GM23338 (cell line): Measurements from ENCODE around the gene TBX19. TPM values are rescaled to one million over a fixed set of nuclear protein-coding genes. Genes with fewer than 3 reads are reported as not detected.

Experiments used
- ATAC-seq: fragments of 200-7000 bp; cut with Tn5 transposase; 3 replicates; pipeline ENCODE4 v1.9.1; 2020
- DNase-seq: peaks from one replicate; pipeline ENCODE4 v3.0.0-alpha.2; 2015; ENCODE audit warnings: low spot score
- H2AFZ ChIP-seq: fragments of 200-600 bp; sonication (generic); 2 replicates; pipeline ENCODE4 v1.8.0; 2016; ENCODE audit warnings: antibody characterized with exemption, mild to moderate bottlenecking, moderate library complexity
- H3F3A ChIP-seq: fragments of 200-600 bp; sonication (generic); replicated peaks from 2 replicates; pipeline ENCODE4 v1.8.0; 2017; ENCODE audit warnings: antibody characterized with exemption, mixed run types, low read depth
- H3K27ac ChIP-seq: fragments of 200-600 bp; sonication (generic); 2 replicates; pipeline ENCODE4 v1.6.1; 2016; ENCODE audit warnings: low read depth
- H3K27me3 ChIP-seq: fragments of 200-600 bp; sonication (generic); 2 replicates; pipeline ENCODE4 v1.8.0; 2016; ENCODE audit warnings: mild to moderate bottlenecking, mixed run types, moderate library complexity; ENCODE audit not compliant: insufficient read depth
- H3K36me3 ChIP-seq: fragments of 200-600 bp; sonication (generic); 2 replicates; pipeline ENCODE4 v1.8.0; 2016; ENCODE audit warnings: mild to moderate bottlenecking; ENCODE audit not compliant: insufficient read depth
- H3K4me1 ChIP-seq: fragments of 200-600 bp; sonication (generic); 2 replicates; pipeline ENCODE4 v1.8.0; 2016; ENCODE audit warnings: mild to moderate bottlenecking, moderate library complexity; ENCODE audit not compliant: insufficient read depth
- H3K4me2 ChIP-seq: fragments of 200-600 bp; sonication (generic); 2 replicates; pipeline ENCODE4 v1.7.1; 2017; ENCODE audit warnings: mixed run types
- H3K4me3 ChIP-seq: fragments of 200-600 bp; sonication (generic); 2 replicates; pipeline ENCODE4 v1.6.1; 2016; ENCODE audit warnings: mixed run types
- H3K79me2 ChIP-seq: fragments of 200-600 bp; sonication (generic); replicated peaks from 2 replicates; pipeline ENCODE4 v1.8.0; 2017; ENCODE audit warnings: mild to moderate bottlenecking; ENCODE audit not compliant: insufficient read depth
- H3K9me2 ChIP-seq: fragments of 200-600 bp; sonication (generic); 2 replicates; pipeline ENCODE4 v1.8.0; 2017; ENCODE audit not compliant: insufficient read depth
- H4K20me1 ChIP-seq: fragments of 200-600 bp; sonication (generic); replicated peaks from 2 replicates; pipeline ENCODE4 v1.8.0; 2017; ENCODE audit warnings: mild to moderate bottlenecking; ENCODE audit not compliant: insufficient read depth
- H3K27ac Mint-ChIP-seq: 2 replicates; pipeline ENCODE4 v1.8.0; 2020; ENCODE audit warnings: inconsistent platforms, mild to moderate bottlenecking, moderate library complexity, mixed read lengths
- H3K27me3 Mint-ChIP-seq: 3 replicates; pipeline ENCODE4 v1.8.0; 2022; ENCODE audit warnings: low read depth, mild to moderate bottlenecking, moderate library complexity, mixed read lengths, inconsistent platforms; ENCODE audit not compliant: insufficient read depth, poor library complexity
- H3K36me3 Mint-ChIP-seq: 3 replicates; pipeline ENCODE4 v1.8.0; 2021; ENCODE audit warnings: low read depth, mild to moderate bottlenecking, inconsistent platforms, moderate library complexity, mixed read lengths
- H3K4me1 Mint-ChIP-seq: 3 replicates; pipeline ENCODE4 v1.8.0; 2020; ENCODE audit warnings: mild to moderate bottlenecking, inconsistent platforms, mixed read lengths
- H3K4me3 Mint-ChIP-seq: 3 replicates; pipeline ENCODE4 v1.8.0; 2021; ENCODE audit warnings: moderate library complexity, mild to moderate bottlenecking, inconsistent platforms, mixed read lengths
- H3K9me3 Mint-ChIP-seq: 3 replicates; pipeline ENCODE4 v1.8.0; 2020; ENCODE audit warnings: moderate library complexity, mild to moderate bottlenecking, inconsistent platforms, mixed read lengths
- EZH2 ChIP-seq: fragments of 200-600 bp; sonication (generic); IDR thresholded peaks from one replicate; pipeline ENCODE4 v1.8.0; 2017; ENCODE audit warnings: antibody characterized with exemption, mild to moderate bottlenecking, low read depth; ENCODE audit not compliant: unreplicated experiment
- NANOG ChIP-seq: IDR thresholded peaks from 2 replicates; pipeline ENCODE4 v1.6.1; 2016; ENCODE audit warnings: antibody characterized with exemption, borderline replicate concordance
- POLR2AphosphoS5 ChIP-seq: IDR thresholded peaks from 2 replicates; pipeline ENCODE4 v1.6.1; 2016; ENCODE audit warnings: antibody characterized with exemption, low read depth
- STAT1 ChIP-seq: IDR thresholded peaks from one replicate; pipeline ENCODE4 v1.6.1; 2016; ENCODE audit warnings: antibody characterized with exemption; ENCODE audit not compliant: unreplicated experiment
- ZNF462 ChIP-seq: fragments of 250-450 bp; sonication (Bioruptor Pico); IDR thresholded peaks from 2 replicates; pipeline ENCODE4 v1.5.0; 2020; ENCODE audit warnings: mild to moderate bottlenecking, moderate library complexity
- polyA plus RNA-seq: library from polyadenylated mRNA; unstranded; fragments of >200 nt; fragmentation: Nextera tagmentation; extraction: Ambion mirVana; gene quantifications from 2 replicates; pipeline ENCODE4 v1.2.1, GENCODE V29; 2016
- total RNA-seq: library from RNA; depleted of rRNA; stranded (reverse); fragments of >200 nt; shearing (Covaris generic); gene quantifications from 2 replicates; pipeline ENCODE4 v1.2.3, GENCODE V29; 2014

TBX19 gene
- total and polyA plus RNA-seq, 2 experiments from 2014 or later: 0.76 to 1.1 TPM

DNA sequence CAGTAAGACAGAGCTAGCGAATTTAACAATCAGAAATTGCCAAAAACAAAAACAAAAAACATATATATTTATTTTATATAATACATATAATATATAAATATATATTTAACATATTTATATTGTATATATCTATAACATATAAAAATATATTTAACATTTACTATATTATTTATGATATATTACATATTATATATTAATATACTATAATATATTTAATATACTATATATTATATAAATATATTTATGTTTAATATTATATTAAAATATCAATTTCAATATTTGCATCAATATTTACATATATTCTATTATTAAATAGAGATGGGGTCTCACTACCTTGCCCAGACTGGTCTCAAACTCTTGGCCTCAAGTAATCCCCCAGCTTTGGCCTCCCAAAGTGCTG is 50.9 kb downstream of the TBX19 start:
- ATAC-seq (no peak), DNase-seq (no peak)
- H3K27ac Mint-ChIP-seq: no peak overlapping the region
- H3K4me1 Mint-ChIP-seq: peaks cover 20% of the 10 kb centered on the region
- Histone ChIP-seq H3K4me1 (peaks cover 18% of the 10 kb centered on the region), H3K27ac (no peak overlapping the region), H3K4me3 (no peak overlapping the region), H4K20me1 (no peaks in the 10 kb centered on the region), H3K79me2 (no peaks in the 10 kb centered on the region), H3K27me3 (no peaks in the 10 kb centered on the region), H3K36me3 (no peaks in the 10 kb centered on the region; the same call in 1 of the 2 replicates), H3K4me2 (no peak overlapping the region), H3F3A (no peaks in the 10 kb centered on the region), H3K9me2 (peaks cover 11% of the 10 kb centered on the region), H2AFZ (no peak overlapping the region)
- H3K36me3 Mint-ChIP-seq: no peaks in the 10 kb centered on the region
- H3K4me3 Mint-ChIP-seq: no peak overlapping the region
- TF ChIP-seq EZH2 (no peak), NANOG (no peak), ZNF462 (no peak), POLR2AphosphoS5 (no peak), STAT1 (no peak)
- no peaks in the 10 kb centered on the region for H3K27me3 Mint-ChIP-seq
- H3K9me3 Mint-ChIP-seq: no peaks in the 10 kb centered on the region
